IgD-negative memory B cell (primary cell): ENCODE data around the gene EPB41L2. TPM values are rescaled to one million over a fixed set of nuclear protein-coding genes. Genes with fewer than 3 reads are reported as not detected.
"Not testable (repeated sequence)": the region's sequence is repeated elsewhere in the genome, so short reads cannot be mapped to it uniquely, and the experiment has no call there.

Experiments used
- H3K27ac Mint-ChIP-seq, 3 donors: one replicate each; pipeline ENCODE4 v1.8.0; 2020 to 2022; ENCODE audit warnings: mild to moderate bottlenecking in 3 of 3, mixed read lengths in 3 of 3, moderate library complexity in 1 of 3
- H3K27me3 Mint-ChIP-seq: one replicate; pipeline ENCODE4 v1.8.0; 2021; ENCODE audit warnings: mixed read lengths
- H3K36me3 Mint-ChIP-seq: one replicate; pipeline ENCODE4 v1.8.0; 2020; ENCODE audit warnings: mild to moderate bottlenecking, mixed read lengths
- H3K4me1 Mint-ChIP-seq, 3 donors: one replicate each; pipeline ENCODE4 v1.8.0; 2020 to 2022; ENCODE audit warnings: mixed read lengths in 3 of 3, mild to moderate bottlenecking in 1 of 3
- H3K4me3 Mint-ChIP-seq, 4 donors: one replicate each; pipeline ENCODE4 v1.8.0; 2020 to 2022; ENCODE audit warnings: mild to moderate bottlenecking in 4 of 4, mixed read lengths in 4 of 4, moderate library complexity in 3 of 4
- H3K9me3 Mint-ChIP-seq, 3 donors: one replicate each; pipeline ENCODE4 v1.8.0; 2020 to 2021; ENCODE audit warnings: mixed read lengths in 3 of 3, mild to moderate bottlenecking in 1 of 3
- polyA plus RNA-seq: library from polyadenylated mRNA; unstranded; fragments of 300-500 nt; fragmentation: Illumina TruSeq; gene quantifications from one replicate; pipeline ENCODE4 v1.2.3, GENCODE V29; 2021

Gene EPB41L2
- polyA plus RNA-seq, 1 donor from 2014 or later, result 21.2 TPM

DNA sequence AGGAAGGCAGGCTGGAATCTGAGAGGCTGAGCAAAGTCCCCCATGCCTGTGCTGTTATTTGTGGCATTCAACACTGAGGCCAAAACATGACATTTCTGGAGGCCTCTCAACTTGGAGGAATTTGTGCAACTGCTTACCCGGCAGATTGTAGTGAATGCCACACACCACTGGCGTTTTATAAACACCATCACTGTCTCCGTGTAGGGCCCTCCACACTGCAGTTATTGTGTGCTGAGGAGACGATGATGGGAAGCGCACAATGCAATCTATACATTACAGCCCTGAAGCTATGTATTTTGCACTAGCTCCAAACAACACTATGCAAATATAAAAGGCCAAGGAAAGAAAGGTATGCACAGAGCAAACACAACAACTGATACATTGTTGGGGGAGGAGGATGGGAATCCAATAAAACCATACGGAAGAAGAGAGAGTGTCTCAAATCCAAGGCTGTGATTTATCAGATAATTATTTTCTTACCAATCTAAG lies 129.3 kb downstream of the EPB41L2 start:
- H3K9me3 Mint-ChIP-seq, result peaks cover 0 to 4% (median 4%) of the 10 kb centered on the region in 3 donors
- no peak overlapping the region for H3K4me3 Mint-ChIP-seq
- H3K27me3 Mint-ChIP-seq, result no peaks in the 10 kb centered on the region
- no peaks in the 10 kb centered on the region for H3K4me1 Mint-ChIP-seq
- H3K36me3 Mint-ChIP-seq, result peaks cover 4% of the 10 kb centered on the region
- H3K27ac Mint-ChIP-seq, result no peak overlapping the region

DNA sequence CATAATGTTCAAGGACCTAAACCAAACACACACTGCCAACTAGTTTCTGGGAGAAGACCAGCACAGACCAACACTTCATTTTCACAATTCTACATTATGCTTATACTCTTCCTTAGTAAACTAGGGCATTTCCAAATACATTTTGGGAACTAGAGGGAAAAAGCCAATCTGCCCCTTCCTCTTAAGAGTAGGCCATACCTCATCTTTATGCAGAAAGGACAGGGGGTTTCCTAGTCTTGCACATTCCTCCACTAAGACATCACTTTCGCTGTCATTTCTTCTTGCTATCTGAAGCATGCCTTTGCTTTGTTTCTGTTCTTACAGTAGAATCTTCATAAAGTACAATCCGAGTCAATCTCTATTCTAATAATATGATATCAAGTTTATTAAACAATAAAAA lies 130.1 kb downstream of the EPB41L2 start:
- H3K27me3 Mint-ChIP-seq, result no peaks in the 10 kb centered on the region
- no peak overlapping the region for H3K27ac Mint-ChIP-seq
- no peak overlapping the region for H3K4me3 Mint-ChIP-seq
- peaks cover 0 to 4% (median 4%) of the 10 kb centered on the region in 3 donors for H3K9me3 Mint-ChIP-seq
- no peaks in the 10 kb centered on the region for H3K4me1 Mint-ChIP-seq
- H3K36me3 Mint-ChIP-seq, result peaks cover 4% of the 10 kb centered on the region

DNA sequence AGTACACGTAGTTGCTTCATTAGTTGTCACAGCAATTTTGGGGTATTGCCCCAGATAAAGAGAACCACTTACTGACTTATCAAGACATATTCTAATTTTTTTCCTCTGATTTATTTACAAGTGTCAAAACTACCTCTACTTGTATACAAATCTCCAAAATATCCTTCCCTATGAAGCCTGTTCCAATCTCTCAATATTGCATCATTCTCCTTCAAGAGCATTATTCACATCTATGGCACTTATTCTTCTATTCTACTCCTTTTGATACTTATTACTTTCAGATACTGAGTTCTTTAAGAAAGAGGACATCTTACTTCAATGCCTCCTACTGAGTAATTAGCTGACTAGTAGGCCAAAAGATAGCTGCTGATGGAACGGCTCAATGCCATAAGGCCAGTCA lies 130.6 kb downstream of the EPB41L2 start:
- H3K9me3 Mint-ChIP-seq, result peaks cover 0 to 4% (median 4%) of the 10 kb centered on the region in 3 donors
- peaks cover 4% of the 10 kb centered on the region for H3K36me3 Mint-ChIP-seq
- H3K4me3 Mint-ChIP-seq, result no peak overlapping the region
- H3K27ac Mint-ChIP-seq, result no peak overlapping the region
- H3K27me3 Mint-ChIP-seq, result no peaks in the 10 kb centered on the region
- no peaks in the 10 kb centered on the region for H3K4me1 Mint-ChIP-seq

DNA sequence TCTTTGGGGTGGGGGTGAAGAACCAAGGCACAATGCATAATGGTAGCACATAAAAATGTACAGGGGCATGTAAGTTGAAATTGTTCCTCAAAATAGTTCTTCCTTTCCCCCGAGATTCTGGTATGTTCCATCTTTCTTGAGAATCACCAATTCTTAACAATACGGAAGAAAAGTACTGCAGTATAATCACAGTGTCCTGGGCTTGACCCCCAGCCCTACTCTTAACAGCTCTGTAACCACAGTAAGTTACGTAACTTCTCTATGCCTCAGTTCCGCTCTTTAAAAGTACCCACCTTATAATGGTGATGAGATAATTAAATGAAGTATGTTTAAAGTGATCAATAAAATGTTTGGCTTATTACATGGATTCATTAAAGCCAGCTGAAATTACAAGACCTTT lies 131.4 kb downstream of the EPB41L2 start:
- no peaks in the 10 kb centered on the region for H3K27me3 Mint-ChIP-seq
- peaks cover 4% of the 10 kb centered on the region for H3K36me3 Mint-ChIP-seq
- H3K9me3 Mint-ChIP-seq, result peaks cover 0 to 4% (median 4%) of the 10 kb centered on the region in 3 donors
- H3K4me3 Mint-ChIP-seq, result no peak overlapping the region
- no peak overlapping the region for H3K27ac Mint-ChIP-seq
- H3K4me1 Mint-ChIP-seq, result no peaks in the 10 kb centered on the region

DNA sequence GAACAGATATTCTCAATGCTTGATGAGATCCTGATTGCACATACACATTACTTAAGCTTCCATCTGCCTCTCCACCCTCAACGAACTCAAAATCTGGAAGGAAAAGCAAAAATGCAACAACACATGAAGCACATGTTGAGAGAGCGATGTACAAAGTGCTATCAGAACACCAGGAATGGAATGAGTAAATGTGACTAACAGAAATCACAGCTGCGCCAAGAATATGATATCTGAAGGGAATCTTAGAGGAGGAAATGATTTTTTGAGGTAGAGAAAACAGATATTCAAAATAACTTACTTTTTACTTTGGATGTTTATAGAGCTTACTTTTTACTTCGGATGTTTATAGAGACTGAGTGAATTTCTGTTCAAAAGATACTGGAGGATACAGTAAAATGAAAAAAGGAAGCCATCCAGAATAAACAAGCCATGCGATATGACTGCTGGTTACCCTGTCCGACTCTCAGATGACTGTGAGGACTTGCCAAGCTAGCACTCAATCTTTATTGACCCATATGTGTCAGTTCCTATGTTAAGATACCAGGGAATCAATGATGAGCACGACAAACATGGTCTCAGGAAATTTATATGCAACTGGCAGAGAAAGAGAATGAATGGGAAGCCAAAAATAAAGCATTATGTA lies 133.9 kb downstream of the EPB41L2 start:
- peaks cover 0 to 4% (median 4%) of the 10 kb centered on the region in 3 donors for H3K9me3 Mint-ChIP-seq
- no peak overlapping the region for H3K27ac Mint-ChIP-seq
- peaks cover 6% of the 10 kb centered on the region for H3K36me3 Mint-ChIP-seq
- no peak overlapping the region for H3K4me3 Mint-ChIP-seq
- no peaks in the 10 kb centered on the region for H3K4me1 Mint-ChIP-seq
- no peaks in the 10 kb centered on the region for H3K27me3 Mint-ChIP-seq

DNA sequence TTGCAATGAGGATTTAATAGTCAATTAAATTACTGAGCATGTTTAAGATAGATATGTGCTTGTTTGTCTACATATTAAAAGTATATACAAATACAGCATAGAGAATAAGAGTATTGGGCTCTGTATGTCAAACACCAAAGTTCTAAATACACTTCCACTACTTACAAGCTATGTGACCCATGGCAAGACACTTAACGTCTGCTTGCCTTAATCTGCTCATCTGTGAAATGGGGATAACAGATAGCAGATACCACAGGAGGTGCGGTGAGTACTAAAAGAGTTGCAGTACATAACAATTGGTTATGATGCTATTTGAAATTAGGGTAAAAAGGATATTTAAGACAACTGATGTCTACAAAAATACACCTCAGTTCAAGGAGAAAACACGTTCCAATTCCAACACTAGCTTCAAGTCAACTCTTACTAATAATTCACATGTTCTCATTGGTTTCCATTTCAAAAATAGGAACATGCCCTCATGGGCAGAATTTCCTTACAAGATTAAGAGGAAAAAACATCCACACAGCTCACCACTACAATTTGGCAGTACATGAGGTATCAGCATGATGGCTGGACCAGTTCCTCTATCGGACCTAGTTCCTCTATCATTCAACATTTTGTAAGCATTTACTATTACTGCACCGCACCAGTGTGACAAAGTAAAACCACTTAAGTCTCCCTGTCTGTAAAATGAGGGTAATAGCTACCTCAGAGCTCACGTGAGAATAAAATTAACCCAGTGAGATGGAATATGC lies 134.7 kb downstream of the EPB41L2 start:
- Mint-ChIP-seq H3K36me3 (peaks cover 6% of the 10 kb centered on the region), H3K9me3 (peaks cover 0 to 4% (median 4%) of the 10 kb centered on the region in 3 donors), H3K27me3 (no peaks in the 10 kb centered on the region), H3K27ac (no peak overlapping the region), H3K4me3 (no peak overlapping the region), H3K4me1 (no peaks in the 10 kb centered on the region)

DNA sequence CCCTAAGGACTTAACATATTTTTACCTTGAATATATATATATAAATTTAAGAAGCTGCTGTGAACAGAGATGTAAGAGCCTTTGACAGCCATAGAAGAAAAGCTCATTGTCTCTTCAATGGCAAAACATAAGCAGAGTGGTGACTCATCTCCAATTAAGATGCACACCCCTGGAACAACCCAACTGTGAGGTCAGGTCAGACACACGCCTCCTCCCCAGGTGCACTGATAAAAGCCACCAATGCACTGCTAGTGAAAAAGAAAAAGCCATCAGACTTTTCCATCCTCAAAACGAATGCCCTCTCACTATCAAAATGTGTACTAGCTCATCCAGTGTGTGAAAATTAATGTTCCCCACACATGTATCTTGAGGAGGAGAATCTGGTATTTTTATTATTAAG lies 135.7 kb downstream of the EPB41L2 start:
- no peaks in the 10 kb centered on the region for H3K27me3 Mint-ChIP-seq
- peaks cover 2% of the 10 kb centered on the region for H3K36me3 Mint-ChIP-seq
- peaks cover 0 to 3% (median 0%) of the 10 kb centered on the region in 3 donors for H3K4me1 Mint-ChIP-seq
- H3K9me3 Mint-ChIP-seq, result peaks cover 0 to 4% (median 0%) of the 10 kb centered on the region in 3 donors
- no peak overlapping the region for H3K27ac Mint-ChIP-seq
- no peak overlapping the region for H3K4me3 Mint-ChIP-seq

DNA sequence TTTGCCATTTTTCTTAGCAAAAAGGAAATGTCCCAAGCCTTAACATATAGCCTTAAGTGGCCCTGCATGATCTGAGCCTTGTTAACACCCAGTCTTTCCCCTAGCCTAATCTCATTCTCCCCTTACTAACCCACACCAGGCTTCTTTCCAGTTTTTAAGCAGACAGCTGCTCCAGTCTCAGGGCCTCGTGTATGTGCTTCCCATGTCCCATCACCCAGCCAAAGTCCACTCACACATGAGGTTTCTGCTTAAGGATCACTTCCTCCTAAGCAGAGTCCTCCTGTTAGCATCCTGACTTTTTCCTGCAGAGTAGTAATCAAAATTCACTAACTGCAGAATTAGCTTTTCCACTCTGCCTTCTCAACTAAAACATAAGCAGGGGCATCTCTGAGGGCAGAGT lies 139.7 kb downstream of the EPB41L2 start:
- no peak overlapping the region for H3K27ac Mint-ChIP-seq
- H3K27me3 Mint-ChIP-seq, result no peaks in the 10 kb centered on the region
- H3K4me3 Mint-ChIP-seq, result no peak overlapping the region
- peaks cover 0 to 6% (median 4%) of the 10 kb centered on the region in 3 donors for H3K4me1 Mint-ChIP-seq
- peaks cover 2% of the 10 kb centered on the region for H3K36me3 Mint-ChIP-seq
- no peaks in the 10 kb centered on the region for H3K9me3 Mint-ChIP-seq

DNA sequence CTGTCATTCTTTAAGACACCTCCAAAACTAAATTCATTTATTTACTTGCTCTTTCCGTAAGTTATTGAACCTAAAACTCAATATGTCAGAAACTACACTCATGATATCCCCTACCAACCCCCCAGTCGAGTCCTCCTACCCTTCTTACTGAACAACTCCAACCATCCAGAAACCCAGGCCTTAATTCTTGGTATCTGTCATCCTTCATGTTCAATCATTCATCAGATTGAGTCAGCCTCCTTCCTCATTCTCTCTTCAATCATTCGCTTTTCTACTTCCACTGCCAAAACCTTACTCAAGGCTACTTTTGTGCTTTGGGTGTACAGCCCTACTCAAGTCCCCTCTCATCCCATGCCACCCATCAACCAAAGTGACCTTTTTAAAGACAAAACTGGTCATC lies 140.1 kb downstream of the EPB41L2 start:
- Mint-ChIP-seq H3K27ac (no peak overlapping the region), H3K9me3 (no peaks in the 10 kb centered on the region), H3K36me3 (peaks cover 2% of the 10 kb centered on the region), H3K4me3 (no peak overlapping the region), H3K27me3 (no peaks in the 10 kb centered on the region), H3K4me1 (peaks cover 0 to 6% (median 4%) of the 10 kb centered on the region in 3 donors)

DNA sequence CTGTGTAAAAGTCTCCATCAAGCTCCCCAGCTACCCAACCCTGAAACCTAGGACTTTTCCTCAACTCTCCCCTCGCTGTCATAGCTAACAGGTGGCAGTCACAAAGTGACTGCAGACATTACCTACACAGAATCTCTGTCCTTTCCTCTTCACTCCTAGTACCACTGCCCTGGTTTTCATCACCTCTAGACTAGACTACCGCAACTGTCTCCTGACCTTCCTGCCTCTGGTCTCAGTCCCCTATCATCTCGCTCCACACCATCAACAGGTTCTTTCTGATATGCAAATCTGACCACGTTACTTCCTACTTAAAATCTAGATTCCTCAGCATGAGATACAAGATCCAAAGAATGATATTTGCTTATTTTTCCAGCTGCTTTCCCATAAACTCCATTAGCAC lies 142.1 kb downstream of the EPB41L2 start:
- Mint-ChIP-seq H3K9me3 (peaks cover 0 to 4% (median 0%) of the 10 kb centered on the region in 3 donors), H3K4me1 (peaks cover 0 to 9% (median 4%) of the 10 kb centered on the region in 3 donors), H3K27ac (no peak overlapping the region), H3K27me3 (no peaks in the 10 kb centered on the region), H3K36me3 (peaks cover 2% of the 10 kb centered on the region), H3K4me3 (no peak overlapping the region)

DNA sequence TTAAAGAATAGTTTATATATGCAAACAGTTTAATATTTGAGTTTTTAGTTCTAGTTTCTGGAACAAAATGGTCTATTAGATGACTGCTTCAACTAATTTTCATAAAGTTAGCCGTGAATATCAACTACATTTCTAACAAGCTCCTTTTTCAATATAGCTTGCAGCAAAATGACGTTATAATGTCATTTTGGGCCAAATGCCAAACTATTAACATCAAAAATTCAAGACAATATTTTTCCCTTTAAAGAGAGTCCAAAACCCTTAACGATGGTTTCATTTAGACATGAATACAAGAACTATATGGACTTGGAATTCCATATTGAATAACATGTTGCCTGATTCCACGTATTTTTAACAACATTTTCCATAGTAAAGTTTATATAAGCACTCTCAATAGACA lies 144.9 kb downstream of the EPB41L2 start:
- Mint-ChIP-seq H3K4me1 (peaks cover 2 to 13% (median 7%) of the 10 kb centered on the region in 3 donors), H3K4me3 (no peak overlapping the region), H3K9me3 (peaks cover 0 to 4% (median 2%) of the 10 kb centered on the region in 3 donors), H3K27ac (no peak overlapping the region), H3K27me3 (no peaks in the 10 kb centered on the region), H3K36me3 (no peaks in the 10 kb centered on the region)

DNA sequence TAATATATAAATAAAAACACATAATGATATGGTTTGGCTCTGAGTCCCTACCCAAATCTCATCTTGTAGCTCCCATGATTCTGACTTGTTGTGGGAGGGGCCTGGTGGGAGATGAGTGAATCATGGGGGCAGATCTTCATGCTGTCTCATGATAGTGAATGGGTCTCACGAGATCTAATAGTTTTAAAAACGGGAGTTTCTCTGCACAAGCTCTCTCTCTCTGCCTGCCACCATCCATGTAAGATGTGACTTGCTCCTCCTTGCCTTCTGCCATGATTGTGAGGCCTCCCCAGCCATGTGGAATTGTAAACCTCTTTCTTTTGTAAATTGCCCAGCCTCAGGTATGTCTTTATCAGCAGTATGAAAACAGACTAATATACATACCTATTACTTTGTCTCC lies 147.4 kb downstream of the EPB41L2 start:
- H3K4me3 Mint-ChIP-seq, H3K27ac Mint-ChIP-seq, H3K27me3 Mint-ChIP-seq, H3K9me3 Mint-ChIP-seq, H3K36me3 Mint-ChIP-seq: not testable (repeated sequence)
- peaks cover 5 to 13% (median 8%) of the 10 kb centered on the region in 3 donors for H3K4me1 Mint-ChIP-seq

DNA sequence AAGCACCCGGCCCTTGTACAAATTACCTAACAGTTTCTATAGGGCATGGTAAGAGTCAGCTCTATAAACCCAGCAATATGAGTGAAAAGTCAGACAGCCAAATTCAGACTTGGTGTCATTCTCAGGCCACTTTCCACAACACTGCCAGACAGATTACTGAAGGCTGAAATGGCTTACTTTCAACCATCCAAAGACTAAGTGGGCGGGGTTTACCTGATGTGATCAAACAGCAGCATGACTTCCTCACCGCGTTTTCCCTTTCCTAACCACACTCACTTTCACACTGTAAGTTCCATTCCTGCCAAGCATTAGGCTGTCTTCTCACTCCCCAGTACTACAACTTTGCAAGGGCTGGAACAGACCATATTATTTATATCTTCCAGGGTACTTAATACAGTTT lies 149.9 kb downstream of the EPB41L2 start:
- Mint-ChIP-seq H3K27ac (peak overlapping the region in 1 of 3 donors; percentile 11), H3K4me1 (peaks cover 8 to 19% (median 8%) of the 10 kb centered on the region in 3 donors), H3K27me3 (no peaks in the 10 kb centered on the region), H3K9me3 (peaks cover 2 to 5% (median 4%) of the 10 kb centered on the region in 3 donors), H3K4me3 (no peak overlapping the region), H3K36me3 (peaks cover under 1% of the 10 kb centered on the region)

DNA sequence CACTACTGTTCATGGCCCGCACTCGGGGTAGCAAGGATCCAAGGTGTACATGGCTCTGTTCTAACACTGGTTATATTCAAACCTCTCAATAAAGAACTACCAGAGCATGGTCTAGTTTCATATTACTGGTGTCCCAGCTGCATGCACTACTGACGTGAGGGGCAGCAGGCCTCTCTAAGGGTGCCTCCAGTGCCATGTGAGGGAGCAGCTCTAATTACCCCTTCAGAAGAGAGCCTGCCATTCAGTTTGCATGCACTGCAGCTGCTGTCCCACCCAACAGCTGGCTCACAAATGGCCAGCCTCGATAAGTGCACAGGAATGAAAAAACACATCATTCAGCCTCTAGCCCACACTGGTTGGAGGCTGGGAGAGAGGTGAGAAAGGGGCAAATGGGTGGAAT lies 150.6 kb downstream of the EPB41L2 start:
- H3K9me3 Mint-ChIP-seq, result peaks cover 2 to 5% (median 4%) of the 10 kb centered on the region in 3 donors
- H3K4me1 Mint-ChIP-seq, result peaks cover 8 to 18% (median 8%) of the 10 kb centered on the region in 3 donors
- H3K36me3 Mint-ChIP-seq, result peaks cover 2% of the 10 kb centered on the region
- no peak overlapping the region for H3K27ac Mint-ChIP-seq
- no peak overlapping the region for H3K4me3 Mint-ChIP-seq
- H3K27me3 Mint-ChIP-seq, result no peaks in the 10 kb centered on the region

DNA sequence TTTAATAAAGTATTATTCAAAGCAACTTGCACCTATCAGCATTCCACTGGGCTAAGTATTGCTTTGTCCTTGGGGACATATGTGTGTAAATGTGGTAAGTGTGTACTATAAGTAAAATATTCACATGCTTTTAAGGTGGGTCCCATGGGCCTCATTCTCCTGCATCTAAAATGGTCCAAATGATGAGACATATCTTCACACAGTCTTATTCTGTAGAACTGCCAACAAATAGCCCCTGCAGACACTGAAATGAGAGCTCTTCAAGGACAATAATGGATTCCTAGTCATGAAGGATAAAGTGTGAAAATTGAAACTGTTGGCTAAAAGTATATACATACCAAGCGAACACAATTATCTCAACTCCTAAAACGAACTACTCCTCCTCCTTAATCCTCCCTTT lies 154.1 kb downstream of the EPB41L2 start:
- Mint-ChIP-seq H3K9me3 (peaks cover 0 to 3% (median 2%) of the 10 kb centered on the region in 3 donors), H3K27ac (no peak overlapping the region), H3K4me3 (no peak overlapping the region), H3K36me3 (peaks cover 2% of the 10 kb centered on the region), H3K27me3 (no peaks in the 10 kb centered on the region), H3K4me1 (peaks cover 8 to 16% (median 8%) of the 10 kb centered on the region in 3 donors)
